Neuronal stem cell (in vitro differentiated cells): ENCODE data around the gene PSMA6.
A peak's percentile ranks its signal among the peaks of the same experiment; 100 is the strongest.

Experiments
- DNase-seq: peaks from one replicate; pipeline ENCODE4 v3.0.0-alpha.2; 2013; ENCODE audit warnings: low spot score
- H2AFZ ChIP-seq: one replicate; pipeline ENCODE4 v1.6.1; 2013; ENCODE audit warnings: mild to moderate bottlenecking, low read length, inconsistent platforms
- H2AK5ac ChIP-seq: 2 replicates; pipeline ENCODE4 v1.6.1; 2013; ENCODE audit warnings: low read depth, mild to moderate bottlenecking, inconsistent platforms, low read length, moderate library complexity, mixed read lengths
- H2BK120ac ChIP-seq: 2 replicates; pipeline ENCODE4 v1.6.1; 2013; ENCODE audit warnings: low read depth, mild to moderate bottlenecking, inconsistent platforms, low read length, moderate library complexity, mixed read lengths
- H2BK12ac ChIP-seq: one replicate; pipeline ENCODE4 v1.6.1; 2013; ENCODE audit warnings: low read length, inconsistent platforms
- H2BK15ac ChIP-seq: 2 replicates; pipeline ENCODE4 v1.6.1; 2013; ENCODE audit warnings: mild to moderate bottlenecking, low read length, inconsistent platforms, mixed read lengths
- H2BK5ac ChIP-seq: one replicate; pipeline ENCODE4 v1.6.1; 2013; ENCODE audit warnings: inconsistent platforms, mild to moderate bottlenecking, low read length, moderate library complexity
- H3K14ac ChIP-seq: one replicate; pipeline ENCODE4 v1.6.1; 2013; ENCODE audit warnings: low read length, inconsistent platforms
- H3K18ac ChIP-seq: 2 replicates; pipeline ENCODE4 v1.6.1; 2013; ENCODE audit warnings: low read length, inconsistent platforms
- H3K23ac ChIP-seq: 2 replicates; pipeline ENCODE4 v1.6.1; 2013; ENCODE audit warnings: low read depth, mild to moderate bottlenecking, mixed read lengths, low read length, inconsistent platforms; ENCODE audit not compliant: poor library complexity
- H3K27ac ChIP-seq: replicated peaks from 3 replicates; pipeline ENCODE4 v1.5.1; 2013; ENCODE audit warnings: low read length, inconsistent platforms
- H3K27me3 ChIP-seq, 3 experiments: 2 replicates each; pipeline ENCODE4 v1.6.1; 2013; ENCODE audit warnings: low read length in 3 of 3, mild to moderate bottlenecking in 2 of 3, inconsistent platforms in 1 of 3, low read depth in 1 of 3, mixed read lengths in 1 of 3, moderate library complexity in 1 of 3; ENCODE audit not compliant: control insufficient read depth in 3 of 3, insufficient read depth in 3 of 3
- H3K36me3 ChIP-seq, 2 donors: replicated peaks in 1 of 2; 2 replicates each; pipeline ENCODE4 v1.6.1; 2013; ENCODE audit warnings: low read length in 2 of 2; ENCODE audit not compliant: control insufficient read depth in 2 of 2, insufficient read depth in 2 of 2
- H3K4ac ChIP-seq: 2 replicates; pipeline ENCODE4 v1.6.1; 2013; ENCODE audit warnings: inconsistent platforms, mild to moderate bottlenecking, low read length, moderate library complexity
- H3K4me1 ChIP-seq, 2 donors: 1 replicate in 1 of 2; 2 replicates in 1 of 2; pipeline ENCODE4 v1.6.1; 2013; ENCODE audit warnings: low read length in 2 of 2, low read depth in 1 of 2; ENCODE audit not compliant: control insufficient read depth in 2 of 2, insufficient read depth in 1 of 2
- H3K4me2 ChIP-seq: one replicate; pipeline ENCODE4 v1.6.1; 2013; ENCODE audit warnings: mild to moderate bottlenecking, low read length, inconsistent platforms; ENCODE audit not compliant: insufficient read depth, poor library complexity, severe bottlenecking
- H3K4me3 ChIP-seq, 2 donors: 2 replicates each; pipeline ENCODE4 v1.5.1; 2013; ENCODE audit warnings: low read length in 2 of 2, mild to moderate bottlenecking in 2 of 2, inconsistent platforms in 1 of 2, moderate library complexity in 1 of 2
- H3K79me1 ChIP-seq: one replicate; pipeline ENCODE4 v1.6.1; 2013; ENCODE audit warnings: low read depth, mild to moderate bottlenecking, inconsistent platforms, low read length, moderate library complexity
- H3K9ac ChIP-seq: one replicate; pipeline ENCODE4 v1.6.1; 2013; ENCODE audit warnings: mild to moderate bottlenecking, low read depth, low read length, inconsistent platforms; ENCODE audit not compliant: poor library complexity
- H3K9me3 ChIP-seq, 2 donors: replicated peaks in 1 of 2; 2 replicates each; pipeline versions ENCODE3 to v1.6.1; 2013; ENCODE audit warnings: low read length in 2 of 2, mild to moderate bottlenecking in 2 of 2, inconsistent platforms in 1 of 2, low read depth in 1 of 2, mixed read lengths in 1 of 2, moderate library complexity in 1 of 2; ENCODE audit not compliant: control insufficient read depth in 2 of 2, insufficient read depth in 1 of 2
- H4K8ac ChIP-seq: one replicate; pipeline ENCODE4 v1.6.1; 2013; ENCODE audit warnings: low read depth, mild to moderate bottlenecking, inconsistent platforms, low read length, moderate library complexity
- H4K91ac ChIP-seq: one replicate; pipeline ENCODE4 v1.6.1; 2013; ENCODE audit warnings: low read length, low read depth, mild to moderate bottlenecking, inconsistent platforms; ENCODE audit not compliant: poor library complexity
- WGBS, 2 donors: extraction: QIAGEN DNeasy Blood & Tissue Kit; methylation state at CpG; one replicate each; pipeline ENCODE4 v1.1.7; 2013; ENCODE audit warnings: missing lambda C conversion rate in 2 of 2, mixed read lengths in 1 of 2; ENCODE audit not compliant: insufficient read length in 2 of 2, insufficient replicate concordance in 1 of 2; ENCODE audit errors: extremely low coverage in 2 of 2; 5-methylcytosine and 5-hydroxymethylcytosine counted together

The PSMA6 gene

DNA sequence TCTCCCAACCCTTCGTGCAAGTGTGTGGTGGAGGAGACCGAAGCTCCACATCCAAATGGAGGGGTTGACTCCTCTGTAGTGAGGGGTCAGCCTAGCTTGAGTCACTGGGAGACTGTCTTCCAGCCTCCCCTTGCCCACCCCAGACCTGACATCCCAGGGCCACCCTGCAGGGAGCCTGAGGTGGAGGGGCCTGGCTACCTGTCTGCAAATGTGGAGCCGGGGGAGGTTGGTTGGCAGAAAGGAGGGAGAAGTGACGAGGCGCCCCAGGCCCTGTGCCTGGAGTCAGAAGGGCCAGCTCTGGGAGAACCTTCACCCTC lies 74.8 kb downstream of the PSMA6 start:
- H3K4ac ChIP-seq, result peak overlapping the region; percentile 77
- H3K27ac ChIP-seq, result no peak overlapping the region
- H3K36me3 ChIP-seq, result no peaks in the 10 kb centered on the region
- H2BK5ac ChIP-seq, result no peak overlapping the region
- H4K91ac ChIP-seq, result peak overlapping the region; percentile 16
- peak overlapping the region; percentile 88 for H3K18ac ChIP-seq
- peaks cover 27 to 35% of the 10 kb centered on the region in 2 donors for H3K4me1 ChIP-seq
- H4K8ac ChIP-seq, result peak overlapping the region; percentile 74
- H2BK120ac ChIP-seq, result peak overlapping the region; percentile 40
- H3K9ac ChIP-seq, result peak overlapping the region; percentile 34
- peak overlapping the region; percentile 71 for H2AK5ac ChIP-seq
- H3K79me1 ChIP-seq, result no peaks in the 10 kb centered on the region
- H3K4me3 ChIP-seq, result no peak overlapping the region
- WGBS, 2 donors, result no CpG with 5 or more reads among the region's 5 CpGs
- H2BK15ac ChIP-seq, result peak overlapping the region; percentile 91
- no peaks in the 10 kb centered on the region for H3K27me3 ChIP-seq
- no peak overlapping the region for H3K4me2 ChIP-seq
- H2BK12ac ChIP-seq, result peak overlapping the region; percentile 93
- H3K23ac ChIP-seq, result no peak overlapping the region
- DNase-seq, result no peak
- H2AFZ ChIP-seq, result peak overlapping the region; percentile 74
- H3K9me3 ChIP-seq, result peaks cover 2 to 10% of the 10 kb centered on the region in 2 donors
- peak overlapping the region; percentile 31 for H3K14ac ChIP-seq
